PFSK-1 (cell line): ENCODE results near the gene PEX13.

Experiments
- FOXP2 ChIP-seq: optimal IDR thresholded peaks from 2 replicates; pipeline ENCODE3; 2011; ENCODE audit warnings: borderline replicate concordance, control low read depth, inconsistent platforms; ENCODE audit not compliant: insufficient read depth; ENCODE audit errors: extremely low read length, extremely low read depth
- POLR2AphosphoS5 ChIP-seq: IDR thresholded peaks from 2 replicates; pipeline ENCODE4 v1.6.1; 2012; ENCODE audit warnings: low read depth, mild to moderate bottlenecking, control low read depth, low read length, moderate library complexity
- SIN3A ChIP-seq: IDR thresholded peaks from 2 replicates; pipeline ENCODE4 v1.6.1; 2012; ENCODE audit warnings: mild to moderate bottlenecking, low read length, moderate library complexity, borderline replicate concordance; ENCODE audit not compliant: insufficient read depth
- TAF1 ChIP-seq: IDR thresholded peaks from 2 replicates; pipeline ENCODE4 v1.6.1; 2012; ENCODE audit warnings: low read length, control low read depth, borderline replicate concordance; ENCODE audit not compliant: insufficient read depth
- TF ChIP-seq, protein P1 (sequence below), 2 experiments: IDR thresholded peaks; 2 replicates each; pipeline versions ENCODE4 v1.6.1 to v1.8.0; 2011 to 2012; ENCODE audit warnings: low read depth in 2 of 2, low read length in 2 of 2, control low read depth in 1 of 2, inconsistent platforms in 1 of 2, mild to moderate bottlenecking in 1 of 2, moderate library complexity in 1 of 2; ENCODE audit not compliant: insufficient read depth in 1 of 2

PEX13 gene

GRCh38 chr2:61055557-61055956 is 38.0 kb downstream of the PEX13 start:
- TF ChIP-seq SIN3A (no peak), TAF1 (no peak), POLR2AphosphoS5 (no peak), FOXP2 (no peak)
- TF ChIP-seq, protein P1, sequence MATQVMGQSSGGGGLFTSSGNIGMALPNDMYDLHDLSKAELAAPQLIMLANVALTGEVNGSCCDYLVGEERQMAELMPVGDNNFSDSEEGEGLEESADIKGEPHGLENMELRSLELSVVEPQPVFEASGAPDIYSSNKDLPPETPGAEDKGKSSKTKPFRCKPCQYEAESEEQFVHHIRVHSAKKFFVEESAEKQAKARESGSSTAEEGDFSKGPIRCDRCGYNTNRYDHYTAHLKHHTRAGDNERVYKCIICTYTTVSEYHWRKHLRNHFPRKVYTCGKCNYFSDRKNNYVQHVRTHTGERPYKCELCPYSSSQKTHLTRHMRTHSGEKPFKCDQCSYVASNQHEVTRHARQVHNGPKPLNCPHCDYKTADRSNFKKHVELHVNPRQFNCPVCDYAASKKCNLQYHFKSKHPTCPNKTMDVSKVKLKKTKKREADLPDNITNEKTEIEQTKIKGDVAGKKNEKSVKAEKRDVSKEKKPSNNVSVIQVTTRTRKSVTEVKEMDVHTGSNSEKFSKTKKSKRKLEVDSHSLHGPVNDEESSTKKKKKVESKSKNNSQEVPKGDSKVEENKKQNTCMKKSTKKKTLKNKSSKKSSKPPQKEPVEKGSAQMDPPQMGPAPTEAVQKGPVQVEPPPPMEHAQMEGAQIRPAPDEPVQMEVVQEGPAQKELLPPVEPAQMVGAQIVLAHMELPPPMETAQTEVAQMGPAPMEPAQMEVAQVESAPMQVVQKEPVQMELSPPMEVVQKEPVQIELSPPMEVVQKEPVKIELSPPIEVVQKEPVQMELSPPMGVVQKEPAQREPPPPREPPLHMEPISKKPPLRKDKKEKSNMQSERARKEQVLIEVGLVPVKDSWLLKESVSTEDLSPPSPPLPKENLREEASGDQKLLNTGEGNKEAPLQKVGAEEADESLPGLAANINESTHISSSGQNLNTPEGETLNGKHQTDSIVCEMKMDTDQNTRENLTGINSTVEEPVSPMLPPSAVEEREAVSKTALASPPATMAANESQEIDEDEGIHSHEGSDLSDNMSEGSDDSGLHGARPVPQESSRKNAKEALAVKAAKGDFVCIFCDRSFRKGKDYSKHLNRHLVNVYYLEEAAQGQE (IDR thresholded peaks at IDR 0.05; ENCODE audit: insufficient read depth in 1 of 2, low read depth in 2 of 2, low read length in 2 of 2): no peak

DNA sequence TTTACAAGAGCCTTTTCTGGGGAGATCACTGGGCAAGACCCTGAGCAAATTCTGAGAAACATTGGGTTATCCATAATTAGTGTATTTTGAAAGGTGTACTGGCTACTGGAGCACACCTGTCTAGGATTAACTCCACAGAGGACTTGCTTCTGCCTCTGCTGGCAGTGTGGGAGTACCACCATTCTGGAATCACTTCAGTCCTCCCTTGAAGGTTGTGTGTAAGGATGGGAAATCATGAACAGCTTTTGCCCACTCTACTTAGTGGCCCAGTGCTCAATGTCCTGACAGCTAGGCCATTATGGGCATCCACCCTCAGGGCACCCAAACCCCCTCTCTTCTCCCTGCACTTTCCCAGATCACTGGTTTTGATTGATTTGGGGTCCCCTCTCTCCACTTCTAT is 40.0 kb downstream of the PEX13 start:
- TF ChIP-seq TAF1 (no peak), FOXP2 (no peak), SIN3A (no peak), POLR2AphosphoS5 (no peak)
- TF ChIP-seq, protein P1 (IDR thresholded peaks at IDR 0.05; ENCODE audit: insufficient read depth in 1 of 2, low read depth in 2 of 2, low read length in 2 of 2): no peak

DNA sequence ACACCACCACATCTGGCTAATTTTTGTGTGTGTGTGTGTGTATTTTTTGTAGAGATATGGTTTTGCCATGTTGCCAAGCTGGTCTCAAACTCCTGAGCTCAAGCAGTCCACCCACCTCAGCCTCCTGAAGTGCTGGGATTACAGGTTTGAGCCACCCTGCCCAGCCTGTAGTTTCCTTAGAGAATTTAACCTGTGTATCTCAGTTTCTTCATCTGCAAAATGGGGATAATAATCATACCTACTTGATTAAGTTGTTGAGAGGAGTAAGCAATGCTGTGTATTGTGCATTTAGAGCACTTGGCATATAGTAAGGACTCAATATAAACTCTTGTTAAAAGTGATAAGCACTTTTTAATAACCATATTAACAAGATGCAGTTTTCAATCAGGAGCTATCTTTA is 41.9 kb downstream of the PEX13 start:
- TF ChIP-seq, protein P1 (IDR thresholded peaks at IDR 0.05; ENCODE audit: insufficient read depth in 1 of 2, low read depth in 2 of 2, low read length in 2 of 2): no peak
- TF ChIP-seq POLR2AphosphoS5: no peak
- TF ChIP-seq TAF1: no peak
- no peak for TF ChIP-seq SIN3A
- TF ChIP-seq FOXP2: no peak

DNA sequence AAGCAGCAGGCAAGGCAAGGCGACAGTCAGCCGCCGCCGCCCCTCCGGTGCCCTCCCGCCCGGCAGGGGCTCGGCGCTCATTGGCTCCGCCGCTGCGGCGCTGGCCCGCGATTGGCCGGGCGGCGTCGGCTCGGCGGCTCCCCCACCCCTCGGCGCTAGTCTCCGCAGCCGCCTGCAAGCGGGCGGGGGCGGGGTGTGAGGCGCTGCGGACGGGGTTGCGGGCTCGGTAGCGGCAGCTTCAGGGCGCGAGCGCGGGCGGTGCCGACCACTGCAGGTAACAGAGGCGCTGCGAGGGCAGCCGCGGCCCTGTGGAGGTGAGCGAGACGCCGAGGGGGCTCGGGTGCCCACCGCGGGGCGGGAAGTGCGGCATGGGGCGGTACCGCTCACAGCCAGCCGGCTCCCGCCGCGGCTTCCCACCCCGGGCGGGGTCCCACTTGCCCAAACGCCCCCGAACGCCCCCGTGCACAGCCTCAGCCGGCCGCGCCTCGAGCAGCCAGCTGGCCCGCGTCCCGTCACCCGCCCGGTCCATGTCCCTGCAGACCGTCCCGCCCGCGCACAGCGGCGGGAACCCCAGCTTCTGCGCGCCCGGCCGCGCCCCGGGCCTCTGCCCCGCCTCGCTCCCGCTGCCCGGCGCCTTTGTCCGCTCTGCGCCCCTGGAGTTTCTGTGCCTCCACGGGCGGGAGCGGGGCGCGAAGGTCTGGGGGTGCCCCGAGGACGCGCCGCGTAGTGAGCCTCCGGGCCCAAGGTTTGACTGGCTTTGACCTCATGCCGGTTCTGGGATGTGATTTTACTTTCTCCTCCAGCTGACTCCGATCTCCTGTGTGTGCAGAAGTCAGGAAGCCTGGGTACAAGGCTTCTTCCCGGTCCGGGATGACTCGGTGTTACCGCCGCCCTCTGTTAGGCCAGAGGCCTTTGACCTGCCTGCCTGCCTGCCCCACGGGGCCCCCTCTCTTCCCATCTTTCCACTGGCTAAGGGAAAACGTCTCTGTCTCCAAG is 48.5 kb downstream of the PEX13 start, which contains the start of gene SANBR:
TSS of gene SANBR (plus strand) at position 158 of the 996 bp plus-strand sequence. CDS start 4,480 bp downstream, outside the sequence.
- no peak; the same call in 1 of the 2 replicates for TF ChIP-seq SIN3A
- TF ChIP-seq POLR2AphosphoS5: peak; percentile 57
- peak; percentile 4 for TF ChIP-seq FOXP2

DNA sequence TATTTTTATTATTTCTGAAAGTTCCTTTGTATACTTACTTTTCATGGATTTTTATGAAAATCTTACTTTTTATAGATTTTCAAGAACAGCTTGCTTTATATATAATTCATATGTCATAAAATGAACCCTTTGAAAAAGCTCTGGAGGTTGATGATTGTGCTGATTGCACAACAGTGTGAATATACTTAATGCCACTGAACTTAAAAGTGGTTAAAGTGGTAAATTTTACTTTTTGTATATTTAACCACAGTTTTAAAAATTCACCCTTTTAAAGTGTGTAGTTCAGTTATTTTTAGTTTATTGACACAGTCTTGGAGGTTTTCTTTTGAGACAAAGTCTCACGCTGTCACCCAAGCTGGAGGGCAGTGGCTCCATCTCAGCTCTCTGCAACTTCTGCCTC is 56.6 kb downstream of the PEX13 start:
- no peak for TF ChIP-seq SIN3A
- TF ChIP-seq POLR2AphosphoS5: no peak
- no peak for TF ChIP-seq FOXP2
- TF ChIP-seq, protein P1 (IDR thresholded peaks at IDR 0.05; ENCODE audit: insufficient read depth in 1 of 2, low read depth in 2 of 2, low read length in 2 of 2): no peak
- TF ChIP-seq TAF1: no peak
